NCI-H446 treated with DMSO at 0.1 percent for 48 hours (cell line): ENCODE data around the gene OR5AC2.

Experiments
- DNase-seq: peaks from one replicate; lab custom pipeline; 2025; lab: John Stamatoyannopoulos, UW

The OR5AC2 gene, protein sequence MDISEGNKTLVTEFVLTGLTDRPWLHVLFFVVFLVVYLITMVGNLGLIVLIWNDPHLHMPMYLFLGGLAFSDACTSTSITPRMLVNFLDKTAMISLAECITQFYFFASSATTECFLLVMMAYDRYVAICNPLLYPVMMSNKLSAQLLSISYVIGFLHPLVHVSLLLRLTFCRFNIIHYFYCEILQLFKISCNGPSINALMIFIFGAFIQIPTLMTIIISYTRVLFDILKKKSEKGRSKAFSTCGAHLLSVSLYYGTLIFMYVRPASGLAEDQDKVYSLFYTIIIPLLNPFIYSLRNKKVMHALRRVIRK

DNA sequence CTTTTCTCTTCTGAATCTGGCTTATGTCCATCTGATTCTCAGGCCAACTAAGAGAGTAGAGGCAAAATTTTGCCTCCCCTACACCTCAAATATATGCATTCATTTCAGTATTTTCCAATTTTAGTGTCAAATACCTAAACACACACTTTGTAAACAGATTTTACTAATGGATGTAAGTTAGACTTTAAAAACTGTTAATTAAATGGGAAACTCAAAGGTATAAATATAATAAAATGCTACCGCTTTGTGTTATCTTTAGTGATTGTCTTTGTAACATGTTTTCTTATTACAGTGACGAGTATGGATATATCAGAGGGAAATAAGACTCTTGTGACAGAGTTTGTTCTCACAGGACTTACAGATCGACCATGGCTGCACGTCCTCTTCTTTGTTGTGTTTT, at the start of gene OR5AC2:
TSS of gene OR5AC2 (plus strand) at position 301 of the 400 bp plus-strand sequence. CDS start at position 301, 0 bp downstream.
- no peak for DNase-seq

DNA sequence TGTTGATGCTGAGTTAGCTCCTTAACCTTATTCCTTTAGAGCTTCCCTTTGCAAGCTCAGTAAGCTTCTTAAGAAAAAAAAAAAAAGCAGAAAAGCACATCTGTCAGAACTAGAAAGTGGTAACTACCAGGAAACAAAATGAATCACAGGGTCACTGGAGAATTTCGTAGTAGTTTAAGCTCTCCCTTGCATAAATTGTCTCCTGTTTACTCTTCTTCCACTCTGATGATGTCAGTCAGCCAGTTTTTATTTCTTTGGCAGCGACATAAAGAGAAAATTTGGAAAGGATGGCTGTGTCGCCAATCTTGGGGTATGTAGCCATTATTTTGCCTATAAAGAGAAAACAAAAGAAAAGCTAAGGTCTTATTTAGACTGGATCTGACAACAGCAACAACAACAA, 48.7 kb upstream of the OR5AC2 start:
- no peak for DNase-seq

DNA sequence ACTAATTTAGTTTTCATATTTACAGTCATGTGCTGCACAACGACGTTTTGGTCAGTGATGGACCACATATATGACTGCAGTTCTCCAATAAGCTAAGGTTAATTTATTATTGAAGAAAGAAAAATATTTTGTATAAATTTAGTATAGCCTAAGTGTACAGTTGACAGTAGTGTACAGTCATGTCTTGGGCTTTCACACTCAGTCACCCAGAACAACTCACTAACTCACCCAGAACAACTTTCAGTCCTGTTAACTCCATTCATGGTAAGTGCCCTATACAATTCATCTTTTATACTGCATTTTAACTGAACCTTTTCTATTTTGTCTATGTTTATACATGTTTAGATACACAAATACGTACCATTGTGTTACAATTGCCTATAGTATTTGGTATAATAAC, 48.1 kb upstream of the OR5AC2 start:
- DNase-seq = no peak

DNA sequence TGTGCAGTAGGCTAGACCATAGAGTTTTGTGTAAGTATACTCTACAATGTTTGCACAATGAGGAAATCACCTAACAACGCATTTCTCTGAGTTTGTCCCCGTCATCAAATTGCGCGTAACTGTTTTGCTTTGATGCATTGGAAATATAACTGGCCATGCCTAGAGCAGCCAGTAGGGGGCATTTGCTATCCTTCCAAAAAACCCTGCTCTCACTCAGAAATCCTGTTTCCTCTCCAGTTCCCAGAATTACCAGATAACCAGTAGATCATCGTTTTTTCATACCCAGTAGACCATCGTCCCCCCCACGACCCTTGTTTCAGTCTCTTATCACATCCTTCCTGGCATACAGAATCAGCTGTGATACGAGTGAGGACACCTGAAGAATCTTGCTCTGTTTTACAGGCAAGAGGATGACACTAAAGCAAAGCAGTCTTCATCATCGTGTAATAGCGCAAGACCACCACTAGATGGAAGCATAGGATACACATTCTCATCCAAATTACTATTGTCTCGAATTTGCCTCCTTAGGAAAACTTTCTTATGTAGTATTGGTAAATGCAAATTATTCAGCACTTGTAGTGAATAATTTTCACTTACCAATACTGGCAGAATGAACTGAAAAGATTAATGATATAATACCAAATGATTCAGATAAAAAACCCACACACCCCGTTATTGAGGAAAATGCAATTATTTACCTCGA, 47.5 kb upstream of the OR5AC2 start:
- peak; percentile 75 for DNase-seq

DNA sequence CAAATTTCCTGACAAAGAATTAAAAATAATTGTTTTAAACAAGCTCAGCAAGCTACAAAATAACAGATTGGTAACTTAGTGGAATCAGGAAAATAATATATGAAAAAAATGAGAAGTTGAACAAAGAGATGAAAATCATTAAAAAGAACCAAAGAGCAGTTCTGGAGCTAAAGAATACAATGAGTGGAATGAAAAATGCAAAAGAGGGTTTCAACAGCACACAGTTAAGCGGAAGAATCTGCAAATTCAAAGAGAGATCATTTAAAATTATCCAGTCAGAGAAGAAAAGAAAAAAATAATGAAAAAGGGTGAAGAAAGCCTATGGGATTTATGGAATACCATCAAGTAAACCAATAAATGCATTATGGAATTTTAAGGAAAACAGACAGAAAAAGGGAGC, 45.6 kb upstream of the OR5AC2 start:
- DNase-seq = no peak

DNA sequence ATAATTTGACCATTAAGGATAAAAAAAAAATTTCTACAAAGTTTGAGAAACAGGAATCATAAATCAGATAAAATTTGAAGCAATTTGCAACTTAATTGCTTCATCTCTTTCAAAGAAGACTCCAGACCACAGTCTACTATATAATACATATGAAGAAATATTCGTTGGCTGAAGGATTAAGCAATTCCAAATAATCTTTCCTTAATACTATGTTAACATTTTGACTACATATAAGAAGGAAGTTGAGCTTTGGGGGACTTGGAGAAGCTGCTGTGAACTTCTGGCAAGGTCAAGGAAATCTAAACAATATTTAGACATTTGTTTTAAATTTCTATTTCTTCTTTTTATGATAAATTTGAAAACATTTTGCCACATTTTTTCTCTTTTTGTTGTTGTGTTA, 38.4 kb upstream of the OR5AC2 start:
- no peak for DNase-seq

DNA sequence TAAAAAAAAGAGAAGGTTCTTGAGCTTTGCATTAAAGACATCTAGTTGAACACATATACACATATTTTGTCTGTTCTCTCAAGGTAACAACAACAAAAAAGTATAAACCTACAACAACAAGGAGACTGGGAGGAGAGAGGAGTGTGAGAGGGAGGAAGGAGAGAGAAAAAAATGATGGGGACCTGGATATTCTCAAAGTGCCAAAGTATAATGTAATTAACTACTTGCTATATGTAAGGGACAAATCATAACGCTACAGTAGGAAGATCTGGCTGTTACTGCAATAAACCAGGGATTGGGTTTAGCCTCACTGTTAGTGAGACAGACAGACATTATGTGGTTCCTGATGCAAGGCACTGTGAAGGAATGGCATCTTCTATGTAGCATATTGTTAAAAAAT, 37.7 kb upstream of the OR5AC2 start:
- no peak for DNase-seq

DNA sequence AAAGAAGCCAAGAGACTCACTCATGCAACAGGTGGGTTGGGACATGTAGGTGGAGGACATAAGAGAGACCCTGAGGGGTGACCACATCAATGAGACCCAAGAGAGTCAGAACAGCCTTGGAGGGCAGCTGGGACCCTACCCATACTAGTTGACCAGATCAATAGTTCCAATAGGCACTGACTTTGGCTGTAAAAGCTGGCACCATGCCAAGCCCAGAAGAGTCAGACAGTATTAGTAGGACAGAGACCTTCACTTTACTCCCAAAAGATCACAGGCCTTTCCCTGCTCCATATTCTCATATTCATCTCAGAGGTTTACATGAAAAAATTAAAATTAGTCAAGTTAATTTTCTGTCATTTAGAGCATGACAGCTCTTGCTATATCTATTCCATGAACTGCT, 30.9 kb upstream of the OR5AC2 start:
- no peak for DNase-seq

DNA sequence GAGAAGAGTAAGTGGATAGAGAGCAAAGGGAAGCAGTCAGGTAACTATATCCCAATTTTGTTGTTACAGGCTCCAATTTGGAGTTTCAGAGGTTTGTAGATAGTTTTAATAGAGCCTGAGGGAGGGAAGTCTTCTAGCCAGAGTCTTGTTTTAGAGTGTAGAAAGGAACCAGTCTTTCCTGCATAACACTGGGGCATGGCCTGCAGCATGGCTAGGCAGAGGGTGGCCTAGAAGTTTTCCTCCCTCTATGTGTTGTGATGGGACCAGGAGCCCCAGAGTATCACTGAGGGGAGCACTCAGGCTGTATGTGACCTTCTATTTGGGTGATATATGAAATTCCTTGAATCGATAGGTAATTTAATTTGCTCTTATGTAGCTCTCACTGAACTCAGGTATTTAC, 29.3 kb upstream of the OR5AC2 start:
- no peak for DNase-seq

DNA sequence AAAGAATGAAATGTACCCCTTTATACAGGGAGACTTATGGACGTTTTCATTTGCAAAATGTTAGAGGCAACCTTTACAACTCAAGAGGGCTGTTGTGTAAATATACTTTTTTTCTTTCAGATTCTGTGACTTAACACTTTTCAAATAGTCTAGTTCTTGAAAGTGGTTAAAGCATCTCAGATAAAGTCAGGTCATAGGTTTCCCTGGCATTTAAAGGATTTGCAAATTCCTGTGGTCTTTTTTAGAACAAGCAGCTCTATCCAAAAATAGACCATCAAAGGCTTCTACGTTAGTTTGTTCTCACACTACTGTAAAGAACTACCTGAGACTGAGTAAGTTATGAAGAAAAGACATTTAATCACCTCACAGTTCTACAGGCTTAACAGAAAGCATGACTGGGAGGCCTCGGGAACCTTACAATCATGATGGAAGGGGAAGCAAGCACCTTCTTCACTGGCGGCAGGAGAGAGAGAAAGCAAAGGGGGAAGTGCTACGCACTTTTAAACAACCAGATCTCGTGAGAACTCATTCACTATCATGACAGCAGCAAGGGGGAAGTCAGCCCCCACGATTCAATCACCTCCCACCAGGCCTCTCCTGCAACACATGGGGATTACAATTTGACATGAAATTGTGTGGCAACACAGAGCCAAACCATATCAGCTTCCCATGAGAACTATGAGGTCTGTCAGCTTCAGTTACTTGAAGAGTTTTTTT, 28.6 kb upstream of the OR5AC2 start:
- no peak for DNase-seq

DNA sequence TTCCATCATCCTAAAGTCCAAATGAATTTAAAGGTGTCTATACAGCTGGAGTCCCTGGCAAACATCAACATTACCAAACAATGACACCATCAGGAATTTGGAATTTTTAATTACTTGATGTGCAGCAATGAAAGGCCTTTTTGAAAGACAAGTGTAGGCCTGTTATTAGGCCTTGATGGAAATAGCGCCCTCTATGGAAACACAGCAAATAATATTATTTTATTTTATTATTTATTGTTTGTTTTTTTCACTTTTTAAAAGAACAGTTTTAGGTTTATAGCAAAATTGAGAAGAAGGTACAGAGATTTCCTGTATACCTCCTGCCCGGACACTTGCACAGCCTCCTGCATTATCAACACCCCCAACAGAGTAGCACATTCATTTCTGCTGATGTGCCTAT, 18.1 kb upstream of the OR5AC2 start:
- DNase-seq = no peak

DNA sequence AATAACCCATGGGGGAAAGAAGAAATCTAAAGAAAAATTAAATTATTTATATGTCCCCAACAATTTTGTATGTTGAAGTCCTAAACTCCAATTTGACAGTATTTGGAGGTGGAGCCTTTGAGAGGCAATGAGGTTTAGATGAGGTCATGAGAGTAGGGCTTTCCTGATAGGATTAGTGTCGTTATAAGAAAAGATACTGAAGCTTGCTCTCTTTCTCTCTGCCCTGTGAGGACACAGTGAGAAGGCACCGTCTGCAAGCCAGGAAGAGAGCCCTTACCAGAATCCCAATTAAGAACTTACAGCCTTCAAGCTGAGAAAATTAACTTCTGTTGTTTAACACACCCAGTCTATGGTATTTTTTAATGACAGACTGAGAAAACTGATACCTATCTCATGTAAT, 16.1 kb upstream of the OR5AC2 start:
- DNase-seq = no peak

DNA sequence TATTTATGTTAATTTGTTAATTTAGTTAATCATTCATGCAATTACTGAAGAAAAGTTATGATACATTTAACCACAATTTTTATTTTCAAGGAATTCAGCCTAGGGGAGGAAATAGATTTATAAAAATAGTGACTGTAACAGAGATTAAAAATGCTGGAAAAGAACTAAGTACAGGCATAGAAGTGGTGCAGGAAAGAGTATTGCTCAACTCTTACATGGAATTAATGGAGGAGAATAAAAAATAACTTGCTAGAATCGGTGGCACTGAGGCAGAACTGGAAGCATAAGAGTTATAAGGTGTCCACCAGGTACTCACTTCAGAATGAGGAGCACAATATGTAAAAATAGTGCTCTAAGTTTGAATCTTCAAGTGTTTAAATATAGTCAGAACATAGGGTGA, 13.5 kb upstream of the OR5AC2 start:
- DNase-seq = no peak

DNA sequence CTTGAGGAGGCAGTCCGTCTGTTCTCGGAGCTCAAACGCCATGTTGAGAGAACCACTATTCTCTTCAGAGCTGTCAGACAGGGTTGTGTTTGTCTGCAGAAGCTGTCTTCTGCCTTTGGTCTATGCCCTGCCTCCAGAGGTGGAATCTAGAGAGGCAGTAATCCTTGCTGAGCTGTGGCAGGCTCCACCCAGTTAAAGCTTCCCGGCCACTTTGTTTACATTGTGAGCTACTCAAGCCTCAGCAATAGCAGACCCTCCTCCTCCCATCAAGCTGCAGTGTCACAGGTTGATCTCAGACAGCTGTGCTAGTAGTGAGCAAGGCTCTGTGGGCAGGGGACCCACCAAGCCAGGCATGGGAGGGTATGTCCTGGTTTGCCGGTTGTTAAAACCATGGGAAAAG, 8.9 kb downstream of the OR5AC2 start:
- no peak for DNase-seq

DNA sequence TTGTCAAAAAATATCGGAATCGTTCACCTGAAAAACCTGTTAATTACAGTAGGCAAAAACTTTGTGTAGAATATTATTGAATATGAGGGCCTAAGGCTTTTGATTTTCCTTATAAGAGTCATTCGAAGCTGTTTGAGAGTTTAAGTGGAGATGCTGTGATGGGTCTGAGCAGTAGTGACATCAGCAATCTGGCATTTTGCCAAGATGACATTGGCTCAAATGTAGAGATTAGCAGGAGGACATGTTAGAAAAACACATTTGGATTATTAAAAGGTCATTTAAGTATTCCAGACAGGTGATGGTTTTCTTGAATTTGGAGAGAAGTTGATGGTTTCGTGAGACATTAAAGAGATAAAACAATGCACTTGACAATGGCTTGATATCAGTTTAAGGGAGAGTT, 12.9 kb downstream of the OR5AC2 start:
- no peak for DNase-seq

DNA sequence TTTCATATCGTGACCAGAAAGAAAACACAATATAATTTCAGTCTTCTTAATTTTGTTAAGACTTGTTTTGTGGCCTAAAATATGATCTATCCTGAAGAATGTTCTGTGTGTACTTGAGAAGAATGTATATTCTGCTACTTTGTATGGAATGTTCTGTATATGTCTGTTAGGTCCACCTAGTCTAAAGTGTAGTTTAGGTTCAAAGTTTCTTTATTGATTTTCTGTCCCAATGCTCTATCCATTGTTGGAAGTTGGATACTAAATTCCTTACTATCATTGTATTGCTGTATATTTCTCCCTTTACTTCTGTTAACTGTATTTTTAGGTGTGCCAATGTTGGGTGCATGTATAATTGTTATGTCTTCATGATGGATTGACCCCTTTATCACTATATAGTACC, 21.2 kb downstream of the OR5AC2 start:
- DNase-seq = no peak

DNA sequence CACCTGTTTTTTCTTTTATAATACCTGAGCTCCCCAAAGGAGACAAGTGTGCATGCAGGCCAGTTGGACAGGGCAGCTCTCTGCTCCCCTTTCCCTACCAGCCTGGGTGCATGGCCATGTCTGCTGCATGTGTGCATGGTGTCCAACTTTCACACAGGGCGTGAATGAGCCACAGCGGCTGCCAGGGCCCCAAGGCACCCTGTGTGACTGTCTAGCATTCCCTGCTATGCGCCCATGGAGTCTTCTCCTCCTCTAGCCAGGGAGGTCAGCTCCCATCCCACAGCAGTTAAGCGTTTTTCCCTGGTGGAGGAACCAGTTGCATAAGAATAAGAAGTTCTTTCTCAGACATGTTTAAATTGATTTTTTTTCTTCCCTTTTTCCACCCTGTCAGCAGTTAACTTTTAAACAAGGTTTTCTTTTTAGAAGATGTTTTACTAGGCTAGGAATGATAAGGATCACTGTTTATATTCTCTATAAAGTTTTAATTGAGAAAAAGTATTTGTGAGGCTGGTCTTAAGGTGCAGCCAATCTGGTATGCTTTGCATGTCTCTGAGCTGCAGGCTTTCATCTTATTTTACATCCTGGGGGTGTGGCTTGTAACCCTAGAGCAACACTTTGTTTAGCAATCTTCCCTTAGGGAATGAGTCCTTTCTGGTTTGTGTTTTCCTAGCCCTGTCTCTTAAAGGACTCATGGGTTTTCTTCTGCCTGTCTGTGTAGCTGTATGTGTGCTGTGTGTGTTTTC, 23.0 kb downstream of the OR5AC2 start:
- no peak for DNase-seq

DNA sequence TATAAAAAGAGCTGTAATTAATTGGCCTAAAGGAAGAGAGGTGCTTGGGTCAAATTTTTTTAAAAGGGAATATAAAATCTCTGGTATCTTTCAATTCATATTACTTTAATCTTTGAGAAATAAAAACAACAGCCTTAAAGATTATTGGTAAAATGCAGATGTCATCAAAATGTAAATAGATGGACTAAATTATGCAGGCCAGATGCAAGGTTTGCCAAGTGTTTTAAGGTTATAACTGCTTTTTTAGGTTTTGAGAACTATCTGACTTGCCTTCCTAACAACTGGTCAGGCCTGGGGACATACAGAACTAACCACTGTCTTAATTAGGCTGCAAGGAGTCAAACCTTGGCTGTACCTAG, 23.6 kb downstream of the OR5AC2 start:
- no peak for DNase-seq

DNA sequence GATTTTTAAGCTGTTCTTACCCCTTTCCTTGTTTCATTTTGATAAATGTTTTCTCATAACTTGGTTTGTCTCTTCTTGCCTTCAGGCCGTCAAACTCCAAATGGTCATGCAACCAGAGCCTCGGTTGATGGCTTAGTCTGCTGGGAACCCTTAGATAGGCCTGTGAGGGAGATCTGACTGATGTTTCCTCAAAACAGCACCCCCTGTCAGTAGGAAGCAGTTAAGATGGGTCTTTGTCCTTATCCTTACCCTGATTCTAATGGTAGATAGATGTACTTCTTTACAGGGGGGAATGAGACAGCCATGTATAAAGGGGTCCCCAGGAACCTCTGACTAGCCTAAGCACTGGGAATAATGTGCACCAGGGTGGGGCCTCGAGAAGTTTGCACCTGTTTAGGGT, 27.3 kb downstream of the OR5AC2 start:
- DNase-seq = no peak

DNA sequence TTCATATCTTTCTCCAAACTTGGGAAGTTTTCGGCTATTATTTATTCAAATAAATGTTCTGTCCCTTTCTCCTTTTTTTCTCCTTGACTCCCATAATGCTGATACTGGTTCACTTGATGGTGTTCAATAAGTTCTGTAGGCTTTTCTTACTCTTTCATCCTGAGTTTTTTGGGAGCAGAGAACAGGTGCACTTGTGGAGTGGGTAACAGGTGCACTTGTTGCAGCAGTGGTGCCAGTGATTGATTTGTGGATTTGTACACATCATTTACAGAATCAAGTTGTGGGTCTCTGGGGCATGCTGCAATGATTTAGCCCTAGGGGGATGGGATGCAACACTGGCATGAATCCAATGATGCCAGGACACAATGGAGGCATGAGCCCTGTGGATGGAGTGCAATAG, 28.7 kb downstream of the OR5AC2 start:
- no peak for DNase-seq

DNA sequence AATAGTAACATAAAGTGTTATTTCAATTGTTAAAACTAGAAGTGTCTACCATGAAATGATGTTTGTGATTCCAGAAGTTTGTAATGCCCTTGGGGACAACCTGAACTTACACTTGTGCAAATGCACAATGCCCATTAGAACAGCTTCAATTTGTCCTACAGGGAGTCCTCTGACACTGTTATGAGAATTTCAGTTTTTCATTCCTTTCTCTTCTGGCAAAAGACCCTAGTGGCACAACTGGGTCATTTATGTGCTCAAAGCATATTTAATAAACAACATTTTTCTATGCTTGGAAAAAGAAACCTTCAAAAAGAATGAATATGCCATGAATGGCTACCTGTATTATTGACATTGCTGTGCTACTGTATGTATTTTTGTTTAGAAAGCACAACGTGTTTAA, 43.4 kb downstream of the OR5AC2 start, which contains the start of gene OR5H1:
TSS of gene OR5H1 (plus strand) at position 301 of the 400 bp plus-strand sequence. CDS start 1,977 bp downstream, outside the sequence.
- no peak for DNase-seq

DNA sequence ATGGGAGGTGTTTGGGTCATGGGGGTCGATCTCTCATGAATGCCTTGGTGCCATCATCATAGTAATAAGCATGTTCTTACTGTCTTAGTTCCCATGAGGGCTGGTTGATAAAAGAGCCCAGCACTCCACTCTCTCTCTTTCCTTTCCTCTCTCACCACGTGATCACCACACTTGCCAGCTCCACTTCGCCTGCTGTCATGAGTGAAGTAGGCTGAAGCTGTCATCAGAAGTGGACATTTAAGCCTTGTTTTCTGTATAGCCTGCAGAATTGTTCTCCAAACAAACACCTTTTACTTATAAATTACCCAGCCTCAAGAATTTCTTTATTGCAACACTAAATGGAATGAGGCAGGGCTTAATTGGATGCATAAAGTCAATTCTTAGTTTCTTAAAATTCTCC, 49.7 kb downstream of the OR5AC2 start:
- no peak for DNase-seq
